GM10847 (cell line): ENCODE data around the gene MSRB3.

Experiments
- POLR2A ChIP-seq: IDR thresholded peaks from 2 replicates; pipeline ENCODE4 v1.6.1; 2011; ENCODE audit not compliant: insufficient read length; ENCODE audit errors: extremely low read depth

The MSRB3 gene

GRCh38 chr12:65278576-65279368, at the start of gene MSRB3:
TSS of gene MSRB3 (plus strand) at chr12:65278683. CDS start at chr12:65308580, 29,897 bp downstream.
- TF ChIP-seq POLR2A, result no peak

GRCh38 chr12:65229441-65229840, 49.0 kb upstream of the MSRB3 start:
- no peak for TF ChIP-seq POLR2A

- TF ChIP-seq POLR2A, result no peak
Observed at GRCh38 chr12:65232476-65233077, 45.9 kb upstream of the MSRB3 start.

GRCh38 chr12:65237153-65237552, 41.3 kb upstream of the MSRB3 start:
- TF ChIP-seq POLR2A, result no peak

GRCh38 chr12:65238609-65239008, 39.9 kb upstream of the MSRB3 start:
- TF ChIP-seq POLR2A, result no peak

GRCh38 chr12:65248656-65249633, 29.5 kb upstream of the MSRB3 start:
- TF ChIP-seq POLR2A, result no peak

GRCh38 chr12:65252515-65252914, 26.0 kb upstream of the MSRB3 start:
- TF ChIP-seq POLR2A, result no peak

GRCh38 chr12:65257986-65258385, 20.5 kb upstream of the MSRB3 start:
- no peak for TF ChIP-seq POLR2A

- no peak for TF ChIP-seq POLR2A
Observed at GRCh38 chr12:65259501-65259900, 19.0 kb upstream of the MSRB3 start.

GRCh38 chr12:65263777-65264176, 14.7 kb upstream of the MSRB3 start:
- no peak for TF ChIP-seq POLR2A

GRCh38 chr12:65266408-65266807, 12.1 kb upstream of the MSRB3 start:
- TF ChIP-seq POLR2A, result no peak

- TF ChIP-seq POLR2A, result no peak
Observed at GRCh38 chr12:65269603-65270002, 8.9 kb upstream of the MSRB3 start.

- no peak for TF ChIP-seq POLR2A
Observed at GRCh38 chr12:65274602-65275272, 3.7 kb upstream of the MSRB3 start.

GRCh38 chr12:65275627-65276026, 2.9 kb upstream of the MSRB3 start:
- TF ChIP-seq POLR2A, result no peak
